Mesenchymal stem cell (in vitro differentiated cells and primary cell): ENCODE measurements around the gene CIITA.

Experiments used
- DNase-seq: peaks from one replicate; pipeline ENCODE4 v3.0.0-alpha.2; 2013
- H2AFZ ChIP-seq: one replicate; pipeline ENCODE4 v1.6.1; 2013; ENCODE audit warnings: low read depth, mild to moderate bottlenecking, control low read depth, inconsistent platforms, low read length, moderate library complexity
- H2AK5ac ChIP-seq: 2 replicates; pipeline ENCODE4 v1.6.1; 2013; ENCODE audit warnings: low read length, moderate library complexity, mild to moderate bottlenecking, inconsistent platforms; ENCODE audit not compliant: severe bottlenecking
- H2BK120ac ChIP-seq: one replicate; pipeline ENCODE4 v1.6.1; 2013; ENCODE audit warnings: low read depth, mild to moderate bottlenecking, inconsistent platforms, low read length, moderate library complexity
- H2BK12ac ChIP-seq, 2 experiments: one replicate each; pipeline ENCODE4 v1.6.1; 2013; ENCODE audit warnings: inconsistent platforms in 2 of 2, low read length in 2 of 2, mild to moderate bottlenecking in 2 of 2, moderate library complexity in 2 of 2, control low read depth in 1 of 2
- H2BK15ac ChIP-seq: one replicate; pipeline ENCODE4 v1.6.1; 2013; ENCODE audit warnings: mild to moderate bottlenecking, low read depth, inconsistent platforms; ENCODE audit not compliant: poor library complexity, severe bottlenecking
- H2BK5ac ChIP-seq: 2 replicates; pipeline ENCODE4 v1.6.1; 2013; ENCODE audit warnings: low read depth, mild to moderate bottlenecking, low read length, control low read depth, inconsistent platforms; ENCODE audit not compliant: poor library complexity, severe bottlenecking
- H3K14ac ChIP-seq, 2 experiments: one replicate each; pipeline ENCODE4 v1.6.1; 2013; ENCODE audit warnings: inconsistent platforms in 2 of 2, low read length in 2 of 2, control low read depth in 1 of 2, mild to moderate bottlenecking in 1 of 2, moderate library complexity in 1 of 2
- H3K18ac ChIP-seq, 2 experiments: one replicate each; pipeline ENCODE4 v1.6.1; 2013; ENCODE audit warnings: inconsistent platforms in 2 of 2, low read length in 2 of 2, control low read depth in 1 of 2, low read depth in 1 of 2, mild to moderate bottlenecking in 1 of 2
- H3K23ac ChIP-seq, 2 experiments: one replicate each; pipeline ENCODE4 v1.6.1; 2013; ENCODE audit warnings: inconsistent platforms in 2 of 2, low read length in 2 of 2, mild to moderate bottlenecking in 2 of 2, moderate library complexity in 2 of 2, control low read depth in 1 of 2
- H3K27ac ChIP-seq: 2 replicates; pipeline ENCODE4 v1.5.1; 2013; ENCODE audit warnings: mild to moderate bottlenecking, moderate library complexity, low read length, control low read depth, inconsistent platforms; ENCODE audit not compliant: poor library complexity, severe bottlenecking
- H3K27me3 ChIP-seq, 2 experiments: 2 replicates each; pipeline versions ENCODE4 v1.6.1 to v1.7.0; 2013; ENCODE audit warnings: low read length in 2 of 2, mild to moderate bottlenecking in 2 of 2, moderate library complexity in 2 of 2, control low read depth in 1 of 2, inconsistent platforms in 1 of 2; ENCODE audit not compliant: control insufficient read depth in 1 of 2, insufficient read depth in 1 of 2
- H3K36me3 ChIP-seq, 2 experiments: 2 replicates each; pipeline versions ENCODE4 v1.6.1 to v1.7.0; 2013; ENCODE audit warnings: low read length in 2 of 2, control low read depth in 1 of 2, inconsistent platforms in 1 of 2, low read depth in 1 of 2, mild to moderate bottlenecking in 1 of 2; ENCODE audit not compliant: insufficient read depth in 2 of 2, control insufficient read depth in 1 of 2
- H3K4ac ChIP-seq, 2 experiments: one replicate each; pipeline ENCODE4 v1.6.1; 2013; ENCODE audit warnings: inconsistent platforms in 2 of 2, low read length in 2 of 2, mild to moderate bottlenecking in 2 of 2, moderate library complexity in 2 of 2, control low read depth in 1 of 2, low read depth in 1 of 2
- H3K4me1 ChIP-seq: 2 replicates; pipeline ENCODE4 v1.6.1; 2013; ENCODE audit warnings: low read depth, low read length, control low read depth; ENCODE audit not compliant: control insufficient read depth, insufficient read depth
- H3K4me2 ChIP-seq: 2 replicates; pipeline ENCODE4 v1.6.1; 2013; ENCODE audit warnings: low read length, mild to moderate bottlenecking, inconsistent platforms; ENCODE audit not compliant: poor library complexity, severe bottlenecking
- H3K4me3 ChIP-seq, 2 experiments: 2 replicates each; pipeline versions ENCODE4 v1.5.1 to v1.7.0; 2013; ENCODE audit warnings: low read length in 2 of 2, mild to moderate bottlenecking in 2 of 2, control low read depth in 1 of 2, low read depth in 1 of 2; ENCODE audit not compliant: insufficient read depth in 1 of 2
- H3K79me1 ChIP-seq: replicated peaks from 2 replicates; pipeline ENCODE4 v1.6.1; 2013; ENCODE audit warnings: mild to moderate bottlenecking, control low read depth, low read length, inconsistent platforms; ENCODE audit not compliant: poor library complexity, severe bottlenecking
- H3K9ac ChIP-seq: 2 replicates; pipeline ENCODE4 v1.7.0; 2013; ENCODE audit warnings: mild to moderate bottlenecking, low read length, moderate library complexity
- H3K9me3 ChIP-seq: 2 replicates; pipeline ENCODE4 v1.7.0; 2013; ENCODE audit warnings: mild to moderate bottlenecking, low read length; ENCODE audit not compliant: control insufficient read depth
- H4K8ac ChIP-seq: one replicate; pipeline ENCODE4 v1.6.1; 2013; ENCODE audit warnings: inconsistent platforms, mild to moderate bottlenecking, low read length, moderate library complexity
- H4K91ac ChIP-seq: one replicate; pipeline ENCODE4 v1.6.1; 2013; ENCODE audit warnings: mild to moderate bottlenecking, low read length, inconsistent platforms
- WGBS: methylation state at CpG from one replicate; pipeline ENCODE4 v1.1.7; 2013; ENCODE audit warnings: mixed read lengths; 5-methylcytosine and 5-hydroxymethylcytosine counted together

CIITA gene

DNA sequence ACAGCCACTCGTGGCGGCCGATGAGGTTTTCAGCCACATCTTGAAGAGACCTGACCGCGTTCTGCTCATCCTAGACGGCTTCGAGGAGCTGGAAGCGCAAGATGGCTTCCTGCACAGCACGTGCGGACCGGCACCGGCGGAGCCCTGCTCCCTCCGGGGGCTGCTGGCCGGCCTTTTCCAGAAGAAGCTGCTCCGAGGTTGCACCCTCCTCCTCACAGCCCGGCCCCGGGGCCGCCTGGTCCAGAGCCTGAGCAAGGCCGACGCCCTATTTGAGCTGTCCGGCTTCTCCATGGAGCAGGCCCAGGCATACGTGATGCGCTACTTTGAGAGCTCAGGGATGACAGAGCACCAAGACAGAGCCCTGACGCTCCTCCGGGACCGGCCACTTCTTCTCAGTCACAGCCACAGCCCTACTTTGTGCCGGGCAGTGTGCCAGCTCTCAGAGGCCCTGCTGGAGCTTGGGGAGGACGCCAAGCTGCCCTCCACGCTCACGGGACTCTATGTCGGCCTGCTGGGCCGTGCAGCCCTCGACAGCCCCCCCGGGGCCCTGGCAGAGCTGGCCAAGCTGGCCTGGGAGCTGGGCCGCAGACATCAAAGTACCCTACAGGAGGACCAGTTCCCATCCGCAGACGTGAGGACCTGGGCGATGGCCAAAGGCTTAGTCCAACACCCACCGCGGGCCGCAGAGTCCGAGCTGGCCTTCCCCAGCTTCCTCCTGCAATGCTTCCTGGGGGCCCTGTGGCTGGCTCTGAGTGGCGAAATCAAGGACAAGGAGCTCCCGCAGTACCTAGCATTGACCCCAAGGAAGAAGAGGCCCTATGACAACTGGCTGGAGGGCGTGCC, 30.1 kb downstream of the CIITA start:
- Histone ChIP-seq H3K27me3 (peaks cover 0 to 9% of the 10 kb centered on the region in 2 experiments), H2BK120ac (no peak overlapping the region), H2AFZ (no peak overlapping the region), H3K4ac (no peak overlapping the region), H2BK15ac (no peak overlapping the region), H3K27ac (no peak overlapping the region), H3K4me3 (no peak overlapping the region), H3K79me1 (no peaks in the 10 kb centered on the region), H3K4me2 (no peak overlapping the region), H3K9ac (no peak overlapping the region), H3K14ac (no peak overlapping the region), H2BK5ac (no peak overlapping the region), H3K36me3 (peaks cover 0 to 47% of the 10 kb centered on the region in 2 experiments), H4K8ac (no peak overlapping the region), H4K91ac (no peak overlapping the region), H2AK5ac (no peak overlapping the region), H3K9me3 (peaks cover 8% of the 10 kb centered on the region), H2BK12ac (no peak overlapping the region), H3K4me1 (no peaks in the 10 kb centered on the region), H3K18ac (no peak overlapping the region), H3K23ac (no peak overlapping the region)
- 92% methylated on average over 46 of the region's 46 CpGs for WGBS
- no peak for DNase-seq

- no peak overlapping the region for H2AK5ac ChIP-seq
- no peak overlapping the region for H2BK15ac ChIP-seq
- peaks cover 0 to 41% of the 10 kb centered on the region in 2 experiments for H3K36me3 ChIP-seq
- peaks cover 0 to 9% of the 10 kb centered on the region in 2 experiments for H3K27me3 ChIP-seq
- H2BK5ac ChIP-seq: no peak overlapping the region
- H3K4ac ChIP-seq: no peak overlapping the region
- H4K8ac ChIP-seq: no peak overlapping the region
- H4K91ac ChIP-seq: no peak overlapping the region
- H3K4me2 ChIP-seq: no peak overlapping the region
- 88% methylated on average over 21 of the region's 21 CpGs for WGBS
- no peak overlapping the region for H3K9ac ChIP-seq
- H3K79me1 ChIP-seq: no peaks in the 10 kb centered on the region
- H3K4me1 ChIP-seq: no peaks in the 10 kb centered on the region
- H3K4me3 ChIP-seq: no peak overlapping the region
- H3K9me3 ChIP-seq: peaks cover 6% of the 10 kb centered on the region
- H2AFZ ChIP-seq: no peak overlapping the region
- no peak overlapping the region for H2BK120ac ChIP-seq
- no peak overlapping the region for H3K18ac ChIP-seq
- H2BK12ac ChIP-seq: no peak overlapping the region
- H3K23ac ChIP-seq: no peak overlapping the region
- DNase-seq: no peak
- H3K27ac ChIP-seq: no peak overlapping the region
- no peak overlapping the region for H3K14ac ChIP-seq
Measured at GRCh38 chr16:10907757-10908045, 30.7 kb downstream of the CIITA start.

GRCh38 chr16:10911267-10911666, 34.3 kb downstream of the CIITA start:
- Histone ChIP-seq H3K14ac (no peak overlapping the region), H3K4me1 (no peaks in the 10 kb centered on the region), H2AFZ (no peak overlapping the region), H2AK5ac (no peak overlapping the region), H3K4ac (no peak overlapping the region), H3K9me3 (no peaks in the 10 kb centered on the region), H3K79me1 (no peaks in the 10 kb centered on the region), H3K27me3 (peaks cover 0 to 20% of the 10 kb centered on the region in 2 experiments), H4K91ac (no peak overlapping the region), H3K4me2 (no peak overlapping the region), H3K23ac (no peak overlapping the region), H3K18ac (no peak overlapping the region), H3K36me3 (peaks cover 0 to 20% of the 10 kb centered on the region in 2 experiments), H3K27ac (no peak overlapping the region), H2BK120ac (no peak overlapping the region), H3K4me3 (no peak overlapping the region), H3K9ac (no peak overlapping the region), H2BK12ac (no peak overlapping the region), H2BK5ac (no peak overlapping the region), H2BK15ac (no peak overlapping the region), H4K8ac (no peak overlapping the region)
- DNase-seq: no peak

DNA sequence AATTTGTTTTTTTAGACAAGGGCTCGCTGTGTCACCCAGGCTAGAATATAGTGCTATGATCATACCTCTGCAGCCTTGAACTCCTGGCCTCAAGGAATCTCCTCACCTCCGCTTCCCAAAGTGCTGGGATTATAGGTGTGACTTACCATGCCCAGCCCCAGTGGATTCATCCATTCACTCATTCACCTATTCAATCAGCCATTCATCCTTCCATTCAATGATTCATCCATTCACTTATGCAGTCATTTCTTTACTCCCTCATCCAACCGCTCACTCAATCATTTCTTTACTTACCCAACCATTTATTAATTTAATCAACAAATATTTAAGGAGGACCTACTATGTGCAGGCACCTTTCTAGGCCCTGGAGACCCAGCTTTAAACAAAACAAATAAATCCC, 39.5 kb downstream of the CIITA start:
- H3K27me3 ChIP-seq: peaks cover 0 to 19% of the 10 kb centered on the region in 2 experiments
- H3K9ac ChIP-seq: no peak overlapping the region
- no peak overlapping the region for H2BK5ac ChIP-seq
- H3K36me3 ChIP-seq: peaks cover 0 to 5% of the 10 kb centered on the region in 2 experiments
- no peak overlapping the region for H3K4me3 ChIP-seq
- DNase-seq: no peak
- H4K8ac ChIP-seq: no peak overlapping the region
- H3K79me1 ChIP-seq: no peaks in the 10 kb centered on the region
- no peak overlapping the region for H3K4me2 ChIP-seq
- no peaks in the 10 kb centered on the region for H3K9me3 ChIP-seq
- no peak overlapping the region for H3K14ac ChIP-seq
- peaks cover 2% of the 10 kb centered on the region for H3K4me1 ChIP-seq
- no peak overlapping the region for H3K18ac ChIP-seq
- no peak overlapping the region for H2BK12ac ChIP-seq
- H3K23ac ChIP-seq: no peak overlapping the region
- no peak overlapping the region for H2BK120ac ChIP-seq
- no peak overlapping the region for H2AFZ ChIP-seq
- WGBS: 55% methylated on average over 3 of the region's 3 CpGs
- H2BK15ac ChIP-seq: no peak overlapping the region
- H2AK5ac ChIP-seq: no peak overlapping the region
- no peak overlapping the region for H3K4ac ChIP-seq
- H3K27ac ChIP-seq: no peak overlapping the region
- no peak overlapping the region for H4K91ac ChIP-seq
